HepG2 (cell line): ENCODE measurements around the gene GBGT1. TPM values are rescaled to one million over a fixed set of nuclear protein-coding genes. Genes with fewer than 3 reads are reported as not detected.
A peak's percentile ranks its signal among the peaks of the same experiment; 100 is the strongest.

Source experiments
- CHCHD3 ChIP-seq: sonication (generic); formaldehyde crosslinking; IDR thresholded peaks from 2 replicates; pipeline ENCODE4 v1.8.0; 2022; ENCODE audit warnings: mild to moderate bottlenecking, missing genetic modification reagents, moderate library complexity
- HIVEP1 ChIP-seq: sonication (generic); formaldehyde crosslinking; IDR thresholded peaks from 2 replicates; pipeline ENCODE4 v1.4.0; 2020; ENCODE audit warnings: mild to moderate bottlenecking, missing genetic modification reagents
- HNRNPK ChIP-seq: fragments of 200-400 bp; formaldehyde crosslinking; IDR thresholded peaks from 2 replicates; pipeline ENCODE4 v1.6.1; 2018; ENCODE audit warnings: low read length, low read depth, moderate library complexity, mild to moderate bottlenecking; ENCODE audit not compliant: poor library complexity, severe bottlenecking
- KDM4B ChIP-seq: sonication (generic); formaldehyde crosslinking; IDR thresholded peaks from 2 replicates; pipeline ENCODE4 v1.4.0; 2020; ENCODE audit warnings: missing genetic modification reagents
- MED1 ChIP-seq: sonication (generic); formaldehyde crosslinking; IDR thresholded peaks from 2 replicates; pipeline ENCODE4 v1.4.0; 2020; ENCODE audit warnings: missing genetic modification reagents
- MXD4 ChIP-seq: IDR thresholded peaks from 2 replicates; pipeline ENCODE4 v1.6.1; 2016; ENCODE audit warnings: mild to moderate bottlenecking, missing biosample characterization, missing genetic modification reagents
- SAFB2 ChIP-seq: sonication (generic); formaldehyde crosslinking; IDR thresholded peaks from 2 replicates; pipeline ENCODE4 v1.5.1; 2020; ENCODE audit warnings: missing genetic modification reagents, low read depth, mild to moderate bottlenecking, borderline replicate concordance
- SAP130 ChIP-seq: IDR thresholded peaks from 2 replicates; pipeline ENCODE4 v1.6.1; 2016; ENCODE audit warnings: low read depth
- SNAPC2 ChIP-seq: sonication (generic); formaldehyde crosslinking; IDR thresholded peaks from 2 replicates; pipeline ENCODE4 v1.8.1; 2022; ENCODE audit warnings: mild to moderate bottlenecking, missing genetic modification reagents
- STAG1 ChIP-seq: sonication (generic); formaldehyde crosslinking; IDR thresholded peaks from 2 replicates; pipeline ENCODE4 v1.4.0; 2020; ENCODE audit warnings: missing genetic modification reagents
- SYNCRIP ChIP-seq: fragments of 200-400 bp; formaldehyde crosslinking; IDR thresholded peaks from 2 replicates; pipeline ENCODE4 v1.6.1; 2018; ENCODE audit warnings: mild to moderate bottlenecking, low read depth, low read length; ENCODE audit not compliant: insufficient read depth
- TBX3 ChIP-seq: fragments of 450-650 bp; IDR thresholded peaks from 2 replicates; pipeline ENCODE4 v1.6.1; 2017; ENCODE audit warnings: antibody characterized with exemption, mild to moderate bottlenecking, inconsistent platforms, borderline replicate concordance
- THRA ChIP-seq: sonication (generic); formaldehyde crosslinking; IDR thresholded peaks from 2 replicates; pipeline ENCODE4 v1.4.0; 2020; ENCODE audit warnings: missing genetic modification reagents, borderline replicate concordance
- THYN1 ChIP-seq: sonication (generic); formaldehyde crosslinking; IDR thresholded peaks from 2 replicates; pipeline ENCODE4 v1.8.1; 2023; ENCODE audit warnings: low read depth, mild to moderate bottlenecking, moderate library complexity, missing genetic modification reagents, borderline replicate concordance
- ZFAT ChIP-seq: sonication (generic); formaldehyde crosslinking; conservative IDR thresholded peaks from 2 replicates; pipeline ENCODE4 v1.8.1; 2023; ENCODE audit warnings: missing genetic modification reagents, inconsistent platforms
- ZFYVE20 ChIP-seq: sonication (generic); formaldehyde crosslinking; IDR thresholded peaks from 2 replicates; pipeline ENCODE4 v1.8.0; 2023; ENCODE audit warnings: low read depth, mild to moderate bottlenecking, moderate library complexity, missing genetic modification reagents, borderline replicate concordance
- ZNF143 ChIP-seq: sonication (generic); formaldehyde crosslinking; IDR thresholded peaks from 2 replicates; pipeline ENCODE4 v1.4.0; 2020; ENCODE audit warnings: missing genetic modification reagents
- ZNF274 ChIP-seq: sonication (generic); formaldehyde crosslinking; IDR thresholded peaks from 2 replicates; pipeline ENCODE4 v1.5.1; 2020; ENCODE audit warnings: mild to moderate bottlenecking, missing genetic modification reagents
- ZNF383 ChIP-seq: sonication (generic); formaldehyde crosslinking; IDR thresholded peaks from 2 replicates; pipeline ENCODE4 v1.4.0; 2020; ENCODE audit warnings: missing genetic modification reagents, mild to moderate bottlenecking, borderline replicate concordance
- ZNF501 ChIP-seq: sonication (generic); formaldehyde crosslinking; IDR thresholded peaks from 2 replicates; pipeline ENCODE4 v1.5.1; 2020; ENCODE audit warnings: mild to moderate bottlenecking, moderate library complexity, missing genetic modification reagents
- ZNF724P ChIP-seq: sonication (generic); formaldehyde crosslinking; IDR thresholded peaks from 2 replicates; pipeline ENCODE4 v1.8.0; 2022; ENCODE audit warnings: missing genetic modification reagents, borderline replicate concordance
- polyA plus RNA-seq, 8 experiments: library from polyadenylated mRNA; depleted of rRNA in 3 of 8; stranded (reverse) in 7 of 8; unstranded in 1 of 8; fragments of >200 nt; fragmentation: Illumina TruSeq in 4 of 8; extraction: Trizol in 4 of 8; gene quantifications; 2 replicates each; pipeline versions ENCODE4 v1.2.1 to v1.2.3, GENCODE V29; 2011 to 2016; ENCODE audit warnings: low read depth in 4 of 8, missing spikeins in 1 of 8, mixed read lengths in 1 of 8; ENCODE audit not compliant: insufficient read depth in 1 of 8
- total RNA-seq, 5 experiments: library from RNA; depleted of rRNA; stranded (reverse); fragments of >200 nt; fragmentation: Illumina TruSeq; extraction: Trizol; gene quantifications; 2 replicates each; pipeline ENCODE4 v1.2.3, GENCODE V29; 2016; ENCODE audit warnings: low read depth in 1 of 5
- TF ChIP-seq, protein P1 (sequence below): sonication (generic); formaldehyde crosslinking; IDR thresholded peaks from 2 replicates; pipeline ENCODE4 v1.8.0; 2022; ENCODE audit warnings: missing genetic modification reagents, mild to moderate bottlenecking, borderline replicate concordance
- TF ChIP-seq, protein P2 (sequence below): sonication (generic); formaldehyde crosslinking; IDR thresholded peaks from 2 replicates; pipeline ENCODE4 v1.5.0; 2020; ENCODE audit warnings: mild to moderate bottlenecking, missing genetic modification reagents, borderline replicate concordance

Gene GBGT1
- total and polyA plus RNA-seq, 2 of the 13 experiments (the other 11 are each of a cell fraction or from before 2014, with no cell fraction given), result not detected

DNA sequence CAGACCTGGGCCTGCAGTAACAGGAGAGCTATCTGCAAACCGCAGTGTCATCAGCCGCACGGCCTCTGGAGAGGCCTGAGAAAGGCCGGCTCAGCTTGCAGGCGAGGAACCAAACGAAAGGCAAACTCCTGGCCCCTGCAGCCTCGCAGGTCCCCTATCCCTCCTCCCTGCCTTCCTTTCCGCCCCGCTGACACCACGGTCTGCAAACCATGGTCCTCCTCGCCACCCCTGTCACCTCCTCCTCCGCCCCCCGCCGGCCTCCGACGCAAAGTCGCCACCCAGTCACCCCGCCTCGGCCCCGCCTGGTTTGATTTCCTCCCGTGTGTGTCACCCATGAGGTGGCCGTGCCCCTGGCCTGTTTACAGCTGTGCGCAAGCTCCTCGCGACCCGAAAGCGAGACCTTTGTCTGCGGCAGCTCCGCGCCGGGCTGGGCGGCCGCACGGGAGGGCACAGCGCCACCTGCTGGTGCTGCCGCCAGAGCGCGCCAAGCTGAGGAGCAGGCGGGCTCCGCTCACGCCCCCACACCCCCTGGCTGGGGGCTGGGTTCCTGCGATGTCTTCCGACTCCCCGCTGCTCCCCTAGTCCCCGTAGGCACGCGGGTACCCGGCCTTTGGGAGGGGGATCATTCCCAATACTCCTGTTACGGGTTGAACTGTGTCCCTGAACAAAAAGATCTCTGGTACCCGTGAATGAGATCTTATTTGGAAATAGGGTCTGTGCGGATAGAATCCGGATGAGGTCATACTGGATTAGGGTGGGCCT is 19.4 kb downstream of the GBGT1 start (continued):
- TF ChIP-seq HIVEP1 (CRISPR knock-in tag) (no peak), SNAPC2 (CRISPR knock-in tag) (no peak), HNRNPK (peak; percentile 66), ZNF143 (0 out of 2 replicates have a peak, but pooled peaks have one; percentile 11), MED1 (CRISPR knock-in tag) (peak; percentile 48; the same call in 1 of the 2 replicates), TBX3 (peak; percentile 55; the same call in 1 of the 2 replicates), ZNF274 (peak; percentile 71; the same call in 1 of the 2 replicates), ZNF724P (CRISPR knock-in tag) (0 out of 2 replicates have a peak, but pooled peaks have one; percentile 79), KDM4B (CRISPR knock-in tag) (0 out of 2 replicates have a peak, but pooled peaks have one; percentile 51), ZFAT (CRISPR knock-in tag) (no peak), ZFYVE20 (CRISPR knock-in tag) (no peak), THYN1 (CRISPR knock-in tag) (no peak), STAG1 (peak; percentile 88), SAFB2 (CRISPR knock-in tag) (peak; percentile 65; the same call in 1 of the 2 replicates), THRA (CRISPR knock-in tag) (peak; percentile 54; the same call in 1 of the 2 replicates), ZNF383 (CRISPR knock-in tag) (no peak), MXD4 (CRISPR knock-in tag) (peak; percentile 71), SAP130 (CRISPR knock-in tag) (peak; percentile 91), CHCHD3 (CRISPR knock-in tag) (0 out of 2 replicates have a peak, but pooled peaks have one; percentile 47), ZNF501 (peak; percentile 92), SYNCRIP (no peak)
- TF ChIP-seq, protein P1, sequence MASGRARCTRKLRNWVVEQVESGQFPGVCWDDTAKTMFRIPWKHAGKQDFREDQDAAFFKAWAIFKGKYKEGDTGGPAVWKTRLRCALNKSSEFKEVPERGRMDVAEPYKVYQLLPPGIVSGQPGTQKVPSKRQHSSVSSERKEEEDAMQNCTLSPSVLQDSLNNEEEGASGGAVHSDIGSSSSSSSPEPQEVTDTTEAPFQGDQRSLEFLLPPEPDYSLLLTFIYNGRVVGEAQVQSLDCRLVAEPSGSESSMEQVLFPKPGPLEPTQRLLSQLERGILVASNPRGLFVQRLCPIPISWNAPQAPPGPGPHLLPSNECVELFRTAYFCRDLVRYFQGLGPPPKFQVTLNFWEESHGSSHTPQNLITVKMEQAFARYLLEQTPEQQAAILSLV (CRISPR knock-in tag), result peak; percentile 92
- TF ChIP-seq, protein P2, sequence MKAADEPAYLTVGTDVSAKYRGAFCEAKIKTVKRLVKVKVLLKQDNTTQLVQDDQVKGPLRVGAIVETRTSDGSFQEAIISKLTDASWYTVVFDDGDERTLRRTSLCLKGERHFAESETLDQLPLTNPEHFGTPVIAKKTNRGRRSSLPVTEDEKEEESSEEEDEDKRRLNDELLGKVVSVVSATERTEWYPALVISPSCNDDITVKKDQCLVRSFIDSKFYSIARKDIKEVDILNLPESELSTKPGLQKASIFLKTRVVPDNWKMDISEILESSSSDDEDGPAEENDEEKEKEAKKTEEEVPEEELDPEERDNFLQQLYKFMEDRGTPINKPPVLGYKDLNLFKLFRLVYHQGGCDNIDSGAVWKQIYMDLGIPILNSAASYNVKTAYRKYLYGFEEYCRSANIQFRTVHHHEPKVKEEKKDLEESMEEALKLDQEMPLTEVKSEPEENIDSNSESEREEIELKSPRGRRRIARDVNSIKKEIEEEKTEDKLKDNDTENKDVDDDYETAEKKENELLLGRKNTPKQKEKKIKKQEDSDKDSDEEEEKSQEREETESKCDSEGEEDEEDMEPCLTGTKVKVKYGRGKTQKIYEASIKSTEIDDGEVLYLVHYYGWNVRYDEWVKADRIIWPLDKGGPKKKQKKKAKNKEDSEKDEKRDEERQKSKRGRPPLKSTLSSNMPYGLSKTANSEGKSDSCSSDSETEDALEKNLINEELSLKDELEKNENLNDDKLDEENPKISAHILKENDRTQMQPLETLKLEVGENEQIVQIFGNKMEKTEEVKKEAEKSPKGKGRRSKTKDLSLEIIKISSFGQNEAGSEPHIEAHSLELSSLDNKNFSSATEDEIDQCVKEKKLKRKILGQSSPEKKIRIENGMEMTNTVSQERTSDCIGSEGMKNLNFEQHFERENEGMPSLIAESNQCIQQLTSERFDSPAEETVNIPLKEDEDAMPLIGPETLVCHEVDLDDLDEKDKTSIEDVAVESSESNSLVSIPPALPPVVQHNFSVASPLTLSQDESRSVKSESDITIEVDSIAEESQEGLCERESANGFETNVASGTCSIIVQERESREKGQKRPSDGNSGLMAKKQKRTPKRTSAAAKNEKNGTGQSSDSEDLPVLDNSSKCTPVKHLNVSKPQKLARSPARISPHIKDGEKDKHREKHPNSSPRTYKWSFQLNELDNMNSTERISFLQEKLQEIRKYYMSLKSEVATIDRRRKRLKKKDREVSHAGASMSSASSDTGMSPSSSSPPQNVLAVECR, result peak; percentile 87
